K562 (cell line): ENCODE results near the gene ARID4B. TPM values are rescaled to one million over a fixed set of nuclear protein-coding genes. Genes with fewer than 3 reads are reported as not detected.
A peak's percentile ranks its signal among the peaks of the same experiment; 100 is the strongest.

ENCODE experiments used
- ATAC-seq: fragments of 200-7000 bp; cut with Tn5 transposase; 3 replicates; pipeline ENCODE4 v1.9.1; 2020; ENCODE audit warnings: moderate library complexity
- BruUV-seq: library from RNA; stranded (reverse); fragments of 400-500 nt; replicated peaks from 2 replicates; lab custom pipeline; 2021; lab: Mats Ljungman, UMichigan
- CTCF ChIA-PET: fragments of 300-600 bp; formaldehyde crosslinking; extraction: SDS; loops from one replicate; lab custom pipeline; 2021; ENCODE audit warnings: low intra/inter-chr PET ratio; lab: Yijun Ruan, JAX
- POLR2A ChIA-PET: fragments of 300-600, 350-650 bp; sonication (Branson Sonifier 250); formaldehyde crosslinking; extraction: SDS; loops from one replicate; lab custom pipeline; 2021; ENCODE audit warnings: antibody characterized with exemption, inconsistent platforms; lab: Yijun Ruan, JAX
- DNase-seq, 4 experiments: peaks; one replicate each; pipeline versions ENCODE4 v3.0.0 to v3.0.0-alpha.2; 2011 to 2018; ENCODE audit warnings: low spot score in 3 of 4, mixed read lengths in 3 of 4; ENCODE audit errors: extremely low read depth in 1 of 4
- FAIRE-seq: peaks from 2 replicates; lab custom pipeline; 2011; peaks lifted over from hg19 to GRCh38; lab: Jason Lieb, UNC
- H2AFZ ChIP-seq: 2 replicates; pipeline ENCODE4 v1.6.0; 2011; ENCODE audit warnings: low read depth, low read length, control low read depth, inconsistent platforms
- H3K27ac ChIP-seq: fragments of 200-600 bp; 3 replicates; pipeline ENCODE4 v1.8.0; 2011; ENCODE audit warnings: low read depth, mild to moderate bottlenecking, control low read depth, inconsistent platforms, low read length, moderate library complexity, mixed read lengths; ENCODE audit errors: extremely low read depth
- H3K27me3 ChIP-seq, 2 experiments: fragments of 300-600 bp in 1 of 2; 2 replicates in 1 of 2; 3 replicates in 1 of 2; pipeline versions ENCODE4 v1.6.0 to v1.8.0; 2011; ENCODE audit warnings: inconsistent platforms in 2 of 2, low read length in 2 of 2, mild to moderate bottlenecking in 1 of 2, mixed read lengths in 1 of 2, moderate library complexity in 1 of 2; ENCODE audit not compliant: control insufficient read depth in 2 of 2, insufficient read depth in 2 of 2
- H3K36me3 ChIP-seq: fragments of 300-600 bp; 3 replicates; pipeline ENCODE4 v1.8.0; 2011; ENCODE audit warnings: mild to moderate bottlenecking, low read length, inconsistent platforms; ENCODE audit not compliant: control insufficient read depth, insufficient read depth
- H3K4me1 ChIP-seq, 2 experiments: fragments of 200-600 bp in 1 of 2; replicated peaks in 1 of 2; 2 replicates in 1 of 2; 3 replicates in 1 of 2; pipeline versions ENCODE4 v1.5.1 to v1.8.0; 2011; ENCODE audit warnings: inconsistent platforms in 2 of 2, low read length in 2 of 2, mild to moderate bottlenecking in 1 of 2, mixed read lengths in 1 of 2, moderate library complexity in 1 of 2; ENCODE audit not compliant: control insufficient read depth in 2 of 2, insufficient read depth in 2 of 2
- H3K4me2 ChIP-seq: 2 replicates; pipeline ENCODE4 v1.6.1; 2011; ENCODE audit warnings: low read length, control low read depth, inconsistent platforms, mixed read lengths; ENCODE audit not compliant: insufficient read depth
- H3K4me3 ChIP-seq: fragments of 200-600 bp; sonication (generic), shearing (Covaris generic); 2 replicates; pipeline ENCODE4 v1.5.1; 2016; ENCODE audit warnings: control low read depth, inconsistent platforms
- H3K79me2 ChIP-seq: fragments of 200-600 bp; 3 replicates; pipeline ENCODE4 v1.8.0; 2011; ENCODE audit warnings: low read length, inconsistent platforms; ENCODE audit not compliant: control insufficient read depth, insufficient read depth
- H3K9ac ChIP-seq, 2 experiments: 2 replicates each; pipeline versions ENCODE4 v1.6.0 to v1.6.1; 2011; ENCODE audit warnings: low read depth in 2 of 2, low read length in 2 of 2, control low read depth in 1 of 2, inconsistent platforms in 1 of 2, mild to moderate bottlenecking in 1 of 2, mixed read lengths in 1 of 2; ENCODE audit not compliant: insufficient read depth in 1 of 2
- H3K9me1 ChIP-seq: one replicate; pipeline ENCODE4 v1.6.0; 2011; ENCODE audit warnings: inconsistent platforms, mild to moderate bottlenecking, low read length, moderate library complexity; ENCODE audit not compliant: control insufficient read depth, insufficient read depth
- H3K9me3 ChIP-seq: replicated peaks from 2 replicates; pipeline ENCODE4 v1.5.1; 2011; ENCODE audit warnings: low read depth, low read length, inconsistent platforms; ENCODE audit not compliant: control insufficient read depth, insufficient read depth
- H4K20me1 ChIP-seq: replicated peaks from 2 replicates; pipeline ENCODE4 v1.6.1; 2011; ENCODE audit warnings: low read length, inconsistent platforms, mixed read lengths; ENCODE audit not compliant: control insufficient read depth, insufficient read depth
- KLF1 ChIP-seq: fragments of 450-650 bp; IDR thresholded peaks from 2 replicates; pipeline ENCODE4 v1.6.1; 2016; ENCODE audit warnings: missing genetic modification characterization, missing compliant biosample characterization
- POLR2AphosphoS5 ChIP-seq: IDR thresholded peaks from 2 replicates; pipeline ENCODE4 v1.6.1; 2011; ENCODE audit warnings: mild to moderate bottlenecking, low read depth, low read length, moderate library complexity; ENCODE audit not compliant: control insufficient read depth, insufficient read depth
- RBFOX2 ChIP-seq: fragments of 200-400 bp; formaldehyde crosslinking; IDR thresholded peaks from 2 replicates; pipeline ENCODE4 v1.6.1; 2017; ENCODE audit warnings: low read depth, mild to moderate bottlenecking, low read length, moderate library complexity
- TAL1 ChIP-seq: fragments of 450-650 bp; IDR thresholded peaks from 2 replicates; pipeline ENCODE4 v1.6.1; 2016; ENCODE audit warnings: mild to moderate bottlenecking
- ZBTB34 ChIP-seq: fragments of 250-450 bp; sonication (Bioruptor Pico); IDR thresholded peaks from 2 replicates; pipeline ENCODE4 v1.8.0; 2021; ENCODE audit warnings: mild to moderate bottlenecking, moderate library complexity
- WGBS: fragments of 100-300 bp; shearing (Covaris generic); methylation state at CpG from one replicate; pipeline ENCODE4 v1.1.6; 2016; ENCODE audit warnings: low coverage, mixed read lengths; ENCODE audit not compliant: insufficient coverage; ENCODE audit errors: missing lambda C conversion rate; 5-methylcytosine and 5-hydroxymethylcytosine counted together
- in situ Hi-C: fragments of 300-500 bp; cut with MboI; formaldehyde crosslinking; loops from 4 replicates; pipeline ENCODE4 v1.15.0; 2018; ENCODE audit warnings: inconsistent platforms, mixed read lengths
- intact Hi-C: fragments of 100-400 bp; cut with micrococcal nuclease; formaldehyde crosslinking; loops from 2 replicates; pipeline ENCODE4 v1.14.2; 2022
- polyA plus RNA-seq, 8 experiments: library from polyadenylated mRNA; depleted of rRNA in 4 of 8; stranded (reverse) in 5 of 8; unstranded in 3 of 8; fragments of >200 nt; fragmentation: Nextera tagmentation in 2 of 8; fragmentation: Illumina TruSeq in 1 of 8; extraction: Ambion mirVana in 2 of 8; extraction: Trizol in 1 of 8; gene quantifications; 2 replicates each; pipeline versions ENCODE4 v1.2.1 to v1.2.3, GENCODE V29; 2011 to 2014; ENCODE audit warnings: inconsistent platforms in 1 of 8, missing spikeins in 1 of 8
- total RNA-seq, 7 experiments: library from RNA; depleted of rRNA in 6 of 7; stranded (reverse); fragments of >200 nt in 6 of 7; fragmentation: Illumina TruSeq in 2 of 7; extraction: Trizol in 2 of 7; gene quantifications; 2 replicates each; pipeline versions ENCODE4 v1.2.1 to v1.2.3, GENCODE V29; 2011 to 2021; ENCODE audit warnings: low replicate concordance in 1 of 7

The ARID4B gene
- total and polyA plus RNA-seq, 9 of the 15 experiments (the other 6 are each of a cell fraction or from before 2014, with no cell fraction given) = 8.4 to 38.9 (median 18.5) TPM

GRCh38 chr1:235124665-235125064 lies 203.3 kb downstream of the ARID4B start:
- Histone ChIP-seq H3K27ac (no peak overlapping the region), H3K4me3 (no peak overlapping the region), H3K9me3 (no peaks in the 10 kb centered on the region), H3K9ac (peak overlapping the region in 1 of 2 experiments; percentile 19; a peak in 1 of 4 replicates), H3K9me1 (no peaks in the 10 kb centered on the region), H3K79me2 (peaks cover 93% of the 10 kb centered on the region), H3K4me1 (peaks cover 13 to 18% of the 10 kb centered on the region in 2 experiments; a peak in 4 of 5 replicates), H3K36me3 (peaks cover 76% of the 10 kb centered on the region), H3K27me3 (no peaks in the 10 kb centered on the region), H4K20me1 (peaks cover 43% of the 10 kb centered on the region), H2AFZ (no peak overlapping the region), H3K4me2 (no peak overlapping the region)
- no peak for ATAC-seq
- no TSS peak for BruUV-seq
- no peak for DNase-seq
- in situ Hi-C loops = no loop called here
- CTCF ChIA-PET = interaction anchor here (0.7 kb wide), 1 partner anchor 752 kb away, joined by 3 read pairs; no protein-coding TSS in a partner anchor
- intact Hi-C loops = no loop called here
- no peak for FAIRE-seq
- 75% methylated on average over 1 of the region's 1 CpG for WGBS
- TF ChIP-seq TAL1 (no peak), RBFOX2 (peak; percentile 50; the same call in 1 of the 2 replicates), ZBTB34 (no peak), POLR2AphosphoS5 (peak; percentile 30; the same call in 1 of the 2 replicates), KLF1 (no peak)
- POLR2A ChIA-PET = interaction anchor here (0.9 to 5.1 kb wide), 5 partner anchors 15 to 200 kb away, joined by 3 to 51 read pairs (median 4); no protein-coding TSS in a partner anchor
